Sigmoid colon (tissue), 7 donors: ENCODE measurements around the gene AP3B1. TPM values are rescaled to one million over a fixed set of nuclear protein-coding genes. Genes with fewer than 3 reads are reported as not detected.

Source experiments
- DNase-seq: peaks from one replicate; pipeline ENCODE4 v3.0.0-alpha.2; 2019
- H3K27ac ChIP-seq, 4 donors: fragments of 200-600 bp; sonication (generic); one replicate each; pipeline ENCODE4 v1.5.1; 2016 to 2019; ENCODE audit warnings: mild to moderate bottlenecking in 1 of 4
- H3K27me3 ChIP-seq, 3 donors: fragments of 200-600 bp; sonication (generic); one replicate each; pipeline ENCODE4 v1.5.1; 2019; ENCODE audit warnings: mild to moderate bottlenecking in 1 of 3
- H3K36me3 ChIP-seq, 4 donors: fragments of 200-600 bp; sonication (generic); one replicate each; pipeline ENCODE4 v1.5.1; 2016 to 2019
- H3K4me1 ChIP-seq, 4 donors: fragments of 200-600 bp; sonication (generic); one replicate each; pipeline ENCODE4 v1.5.1; 2017 to 2019
- H3K4me3 ChIP-seq, 4 donors: fragments of 200-600 bp; sonication (generic); one replicate each; pipeline ENCODE4 v1.5.1; 2017 to 2019; ENCODE audit warnings: mild to moderate bottlenecking in 2 of 4, moderate library complexity in 1 of 4
- H3K9me3 ChIP-seq, 4 donors: fragments of 200-600 bp in 3 of 4; sonication (generic) in 3 of 4; one replicate each; pipeline versions ENCODE4 v1.5.1 to v1.6.1; 2013 to 2019
- EP300 ChIP-seq, 4 donors: sonication (generic); formaldehyde crosslinking; IDR thresholded peaks; one replicate each; pipeline ENCODE4 v1.6.1; 2017; ENCODE audit warnings: antibody characterized with exemption in 4 of 4
- POLR2A ChIP-seq, 2 donors: fragments of 450-650 bp; IDR thresholded peaks; one replicate each; pipeline ENCODE4 v1.6.1; 2016; ENCODE audit warnings: antibody characterized with exemption in 2 of 2, mild to moderate bottlenecking in 2 of 2, moderate library complexity in 2 of 2
- POLR2AphosphoS5 ChIP-seq, 4 donors: sonication (generic); formaldehyde crosslinking; IDR thresholded peaks; one replicate each; pipeline ENCODE4 v1.6.1; 2017; ENCODE audit warnings: antibody characterized with exemption in 4 of 4
- WGBS, 2 donors: extraction: QIAGEN DNeasy Blood & Tissue Kit; methylation state at CpG; one replicate each; pipeline ENCODE4 v1.1.7; 2013; 5-methylcytosine and 5-hydroxymethylcytosine counted together
- intact Hi-C: fragments of 100-400 bp; cut with DNase I; formaldehyde crosslinking; loops from one replicate; pipeline ENCODE4 v1.15.1; 2023
- polyA plus RNA-seq, 3 donors: library from polyadenylated mRNA; stranded (reverse); fragments of 200-250 nt; gene quantifications; one replicate each; pipeline ENCODE4 v1.2.3, GENCODE V29; 2013
- total RNA-seq, 4 donors: library from RNA; depleted of rRNA; stranded (reverse); fragments of >200 nt; gene quantifications; one replicate each; pipeline ENCODE4 v1.1.0, GENCODE V29; 2016
- TF ChIP-seq, protein P1 (sequence below), 4 experiments: fragments of 450-650 bp in 3 of 4; fragments of 200-600 bp in 1 of 4; IDR thresholded peaks; one replicate each; pipeline ENCODE4 v1.5.1; 2016 to 2019; ENCODE audit warnings: antibody characterized with exemption in 4 of 4, mild to moderate bottlenecking in 3 of 4, moderate library complexity in 2 of 4
- donor health status: healthy with polysubstance abuse.
- donor health status: Bipolar disorder and iron deficiency.
- donor health status: healthy.

AP3B1 gene
- total and polyA plus RNA-seq, 7 donors = 26.8 to 48.2 (median 35.1) TPM

DNA sequence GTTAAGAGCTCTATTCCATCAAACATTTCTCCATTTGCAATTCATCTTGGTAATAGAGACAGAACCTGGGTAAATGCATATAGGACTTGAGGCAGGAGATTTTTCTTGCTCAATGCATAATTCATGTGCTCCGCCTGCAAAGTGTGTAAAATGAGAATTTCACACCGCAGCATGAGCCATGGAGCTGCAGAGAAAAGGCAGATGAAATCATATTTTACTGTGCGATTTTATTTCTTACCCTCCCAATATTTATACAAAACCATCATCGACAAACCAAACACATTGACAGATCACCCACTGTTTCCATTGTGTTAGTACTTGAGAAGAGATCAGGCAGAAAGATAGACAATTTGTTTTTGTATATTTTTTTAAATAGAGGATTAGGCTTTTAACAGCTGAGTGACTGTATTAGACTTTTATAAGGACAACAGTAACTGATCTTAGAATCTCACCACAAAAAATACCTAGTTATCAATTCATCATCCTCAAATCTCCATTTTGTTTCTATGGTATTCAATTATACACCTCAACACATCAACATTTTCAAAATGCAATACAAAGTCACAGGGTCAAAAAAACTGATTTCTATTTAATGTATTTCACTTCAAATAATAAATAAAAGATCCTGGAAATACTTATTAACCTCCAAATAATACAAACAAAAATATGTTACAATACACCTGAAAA lies 191.1 kb downstream of the AP3B1 start:
- Histone ChIP-seq H3K4me1 (no peaks in the 10 kb centered on the region), H3K4me3 (no peak overlapping the region), H3K9me3 (no peaks in the 10 kb centered on the region), H3K36me3 (peaks cover 0 to 25% (median 9%) of the 10 kb centered on the region in 4 donors), H3K27ac (no peak overlapping the region), H3K27me3 (no peaks in the 10 kb centered on the region)
- no peak for DNase-seq
- 80 to 93% methylated on average over 4 of the region's 4 CpGs for WGBS, 2 donors
- intact Hi-C loops = no loop called here
- TF ChIP-seq POLR2AphosphoS5 (IDR thresholded peaks at IDR 0.05) = no peak
- no peak for TF ChIP-seq POLR2A (IDR thresholded peaks at IDR 0.05)
- no peak for TF ChIP-seq EP300 (IDR thresholded peaks at IDR 0.05)
- TF ChIP-seq, protein P1, sequence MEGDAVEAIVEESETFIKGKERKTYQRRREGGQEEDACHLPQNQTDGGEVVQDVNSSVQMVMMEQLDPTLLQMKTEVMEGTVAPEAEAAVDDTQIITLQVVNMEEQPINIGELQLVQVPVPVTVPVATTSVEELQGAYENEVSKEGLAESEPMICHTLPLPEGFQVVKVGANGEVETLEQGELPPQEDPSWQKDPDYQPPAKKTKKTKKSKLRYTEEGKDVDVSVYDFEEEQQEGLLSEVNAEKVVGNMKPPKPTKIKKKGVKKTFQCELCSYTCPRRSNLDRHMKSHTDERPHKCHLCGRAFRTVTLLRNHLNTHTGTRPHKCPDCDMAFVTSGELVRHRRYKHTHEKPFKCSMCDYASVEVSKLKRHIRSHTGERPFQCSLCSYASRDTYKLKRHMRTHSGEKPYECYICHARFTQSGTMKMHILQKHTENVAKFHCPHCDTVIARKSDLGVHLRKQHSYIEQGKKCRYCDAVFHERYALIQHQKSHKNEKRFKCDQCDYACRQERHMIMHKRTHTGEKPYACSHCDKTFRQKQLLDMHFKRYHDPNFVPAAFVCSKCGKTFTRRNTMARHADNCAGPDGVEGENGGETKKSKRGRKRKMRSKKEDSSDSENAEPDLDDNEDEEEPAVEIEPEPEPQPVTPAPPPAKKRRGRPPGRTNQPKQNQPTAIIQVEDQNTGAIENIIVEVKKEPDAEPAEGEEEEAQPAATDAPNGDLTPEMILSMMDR (IDR thresholded peaks at IDR 0.05) = no peak

DNA sequence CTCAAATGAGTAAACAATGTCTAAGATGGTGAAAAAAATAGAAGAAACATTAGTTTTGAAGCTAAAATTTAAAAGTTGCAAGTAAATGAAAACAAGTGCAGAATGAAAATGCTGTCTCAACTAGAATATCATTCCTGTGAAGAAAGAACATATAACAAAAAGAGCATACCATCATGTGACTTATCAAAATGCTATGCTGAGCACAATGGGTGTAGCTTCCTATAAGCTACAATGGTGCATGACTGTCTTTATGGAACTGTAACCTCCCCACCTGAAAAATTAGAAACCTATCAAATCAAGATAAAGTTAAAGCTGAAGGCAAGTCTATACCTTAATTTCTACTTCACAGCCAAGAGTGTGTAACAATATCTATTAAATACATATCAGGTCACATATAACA lies 192.0 kb downstream of the AP3B1 start:
- no peak for DNase-seq
- Histone ChIP-seq H3K36me3 (peaks cover 0 to 25% (median 9%) of the 10 kb centered on the region in 4 donors), H3K9me3 (no peaks in the 10 kb centered on the region), H3K4me1 (no peaks in the 10 kb centered on the region), H3K27me3 (no peaks in the 10 kb centered on the region), H3K27ac (no peak overlapping the region), H3K4me3 (no peak overlapping the region)
- intact Hi-C loops = no loop called here
- TF ChIP-seq EP300 (IDR thresholded peaks at IDR 0.05) = no peak
- no peak for TF ChIP-seq POLR2A (IDR thresholded peaks at IDR 0.05)
- no peak for TF ChIP-seq POLR2AphosphoS5 (IDR thresholded peaks at IDR 0.05)
- TF ChIP-seq, protein P1 (IDR thresholded peaks at IDR 0.05) = no peak

DNA sequence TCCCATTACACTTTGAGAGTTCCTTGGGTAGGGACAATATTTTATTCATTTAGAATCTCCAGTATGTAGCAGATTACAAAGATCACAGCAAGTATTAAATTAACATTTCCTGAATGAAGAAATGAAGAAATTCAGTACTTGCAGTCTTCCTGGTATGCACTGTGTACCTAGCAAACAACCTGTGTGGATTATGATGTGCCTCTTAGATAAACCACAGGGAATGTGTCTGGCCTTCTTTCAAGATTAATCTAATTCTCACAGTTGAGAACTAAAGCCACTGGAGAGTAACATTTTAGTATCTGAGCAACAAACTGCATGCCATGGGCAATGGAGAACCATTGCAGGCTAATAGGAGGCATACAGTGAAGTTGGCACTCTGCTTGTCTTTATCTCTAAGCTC lies 199.4 kb downstream of the AP3B1 start:
- TF ChIP-seq POLR2AphosphoS5 (IDR thresholded peaks at IDR 0.05) (no peak), EP300 (IDR thresholded peaks at IDR 0.05) (no peak), POLR2A (IDR thresholded peaks at IDR 0.05) (no peak)
- TF ChIP-seq, protein P1 (IDR thresholded peaks at IDR 0.05) = no peak
- no peak for DNase-seq
- intact Hi-C loops = no loop called here
- H3K36me3 ChIP-seq = peaks cover 0 to 24% (median 9%) of the 10 kb centered on the region in 4 donors
- no peaks in the 10 kb centered on the region for H3K27me3 ChIP-seq
- H3K9me3 ChIP-seq = no peaks in the 10 kb centered on the region
- H3K27ac ChIP-seq = no peak overlapping the region
- no peak overlapping the region for H3K4me3 ChIP-seq
- H3K4me1 ChIP-seq = no peaks in the 10 kb centered on the region

GRCh38 chr5:78090002-78090401 lies 204.5 kb downstream of the AP3B1 start:
- Histone ChIP-seq H3K36me3 (peaks cover 0 to 29% (median 0%) of the 10 kb centered on the region in 4 donors), H3K4me3 (no peak overlapping the region), H3K27me3 (no peaks in the 10 kb centered on the region), H3K9me3 (no peaks in the 10 kb centered on the region), H3K27ac (no peak overlapping the region), H3K4me1 (no peaks in the 10 kb centered on the region)
- no peak for DNase-seq
- TF ChIP-seq, protein P1 (IDR thresholded peaks at IDR 0.05) = no peak
- TF ChIP-seq POLR2A (IDR thresholded peaks at IDR 0.05) = no peak
- no peak for TF ChIP-seq EP300 (IDR thresholded peaks at IDR 0.05)
- no peak for TF ChIP-seq POLR2AphosphoS5 (IDR thresholded peaks at IDR 0.05)
- WGBS, 2 donors = 96 to 100% methylated on average over 1 of the region's 1 CpG
- intact Hi-C loops = no loop called here

GRCh38 chr5:78078858-78079257 lies 215.6 kb downstream of the AP3B1 start:
- H3K4me3 ChIP-seq = no peak overlapping the region
- TF ChIP-seq POLR2A (IDR thresholded peaks at IDR 0.05) (no peak), POLR2AphosphoS5 (IDR thresholded peaks at IDR 0.05) (no peak), EP300 (IDR thresholded peaks at IDR 0.05) (no peak)
- TF ChIP-seq, protein P1 (IDR thresholded peaks at IDR 0.05) = no peak
- intact Hi-C loops = no loop called here
- H3K27ac ChIP-seq = no peak overlapping the region
- no peaks in the 10 kb centered on the region for H3K9me3 ChIP-seq
- H3K27me3 ChIP-seq = no peaks in the 10 kb centered on the region
- no peak for DNase-seq
- H3K4me1 ChIP-seq = no peaks in the 10 kb centered on the region
- no peaks in the 10 kb centered on the region for H3K36me3 ChIP-seq
